WTC11 (cell line): ENCODE measurements around the gene HAUS2. TPM values are rescaled to one million over a fixed set of nuclear protein-coding genes. Genes with fewer than 3 reads are reported as not detected.

Experiments used
- ATAC-seq: fragments of 200-7000 bp; cut with Tn5 transposase; 2 replicates; pipeline ENCODE4 v1.10.0; 2021; ENCODE audit warnings: mild to moderate bottlenecking, moderate library complexity
- CTCF ChIA-PET: fragments of 300-600 bp; sonication (Branson Sonifier 250); formaldehyde crosslinking; loops from one replicate; lab custom pipeline; 2021; ENCODE audit warnings: antibody characterized with exemption; lab: Charles Lee
- POLR2A ChIA-PET: fragments of 350-600 bp; sonication (Branson Sonifier 250); formaldehyde crosslinking; loops from one replicate; lab custom pipeline; 2021; ENCODE audit warnings: antibody characterized with exemption; lab: Charles Lee
- DNase-seq: peaks from one replicate; pipeline ENCODE4 v3.0.0; 2021; ENCODE audit warnings: low spot score
- H3K27ac Mint-ChIP-seq: 2 replicates; pipeline ENCODE4 v1.8.0; 2021; ENCODE audit warnings: mixed read lengths
- H3K27me3 Mint-ChIP-seq: 2 replicates; pipeline ENCODE4 v1.8.0; 2021; ENCODE audit warnings: low read depth, mild to moderate bottlenecking, moderate library complexity, mixed read lengths
- H3K36me3 Mint-ChIP-seq: 2 replicates; pipeline ENCODE4 v1.8.0; 2021; ENCODE audit warnings: mixed read lengths
- H3K4me1 Mint-ChIP-seq: 2 replicates; pipeline ENCODE4 v1.8.0; 2022; ENCODE audit warnings: mixed read lengths
- H3K4me3 Mint-ChIP-seq: 2 replicates; pipeline ENCODE4 v1.8.0; 2021; ENCODE audit warnings: mild to moderate bottlenecking, moderate library complexity, mixed read lengths
- H3K9me3 Mint-ChIP-seq: 2 replicates; pipeline ENCODE4 v1.8.0; 2021; ENCODE audit warnings: mixed read lengths
- ATF1 ChIP-seq: sonication (generic); formaldehyde crosslinking; IDR thresholded peaks from 2 replicates; pipeline ENCODE4 v1.8.1; 2023; ENCODE audit warnings: mild to moderate bottlenecking, moderate library complexity, missing genetic modification reagents
- CBFB ChIP-seq: sonication (generic); formaldehyde crosslinking; IDR thresholded peaks from 2 replicates; pipeline ENCODE4 v1.8.1; 2022; ENCODE audit warnings: mild to moderate bottlenecking, low read depth, missing genetic modification reagents
- CTCF ChIP-seq: fragments of 200-600 bp; IDR thresholded peaks from 2 replicates; pipeline ENCODE4 v1.8.0; 2022; ENCODE audit warnings: antibody characterized with exemption
- ELF4 ChIP-seq: sonication (generic); formaldehyde crosslinking; IDR thresholded peaks from 2 replicates; pipeline ENCODE4 v1.8.1; 2022; ENCODE audit warnings: low read depth, mild to moderate bottlenecking, moderate library complexity, missing genetic modification reagents
- ETV6 ChIP-seq: sonication (generic); formaldehyde crosslinking; IDR thresholded peaks from 2 replicates; pipeline ENCODE4 v1.8.1; 2022; ENCODE audit warnings: mild to moderate bottlenecking, missing genetic modification reagents
- FOXJ3 ChIP-seq: sonication (generic); formaldehyde crosslinking; IDR thresholded peaks from 2 replicates; pipeline ENCODE4 v1.9.0; 2021; ENCODE audit warnings: missing genetic modification reagents, mild to moderate bottlenecking, borderline replicate concordance
- FOXP1 ChIP-seq: sonication (generic); formaldehyde crosslinking; IDR thresholded peaks from 2 replicates; pipeline ENCODE4 v1.8.0; 2022; ENCODE audit warnings: missing genetic modification reagents, mild to moderate bottlenecking, moderate library complexity, borderline replicate concordance
- GTF2I ChIP-seq: fragments of 250-450 bp; sonication (Bioruptor Pico); conservative IDR thresholded peaks from 2 replicates; pipeline ENCODE4 v1.4.0; 2021; ENCODE audit warnings: mild to moderate bottlenecking
- JAZF1 ChIP-seq: fragments of 250-450 bp; sonication (Bioruptor Pico); IDR thresholded peaks from 2 replicates; pipeline ENCODE4 v1.9.0; 2021; ENCODE audit warnings: moderate library complexity, mild to moderate bottlenecking, inconsistent platforms
- NFE2L1 ChIP-seq: sonication (generic); formaldehyde crosslinking; IDR thresholded peaks from 2 replicates; pipeline ENCODE4 v1.8.1; 2023; ENCODE audit warnings: missing genetic modification reagents
- NFYB ChIP-seq: sonication (generic); formaldehyde crosslinking; conservative IDR thresholded peaks from 2 replicates; pipeline ENCODE4 v1.8.0; 2022; ENCODE audit warnings: low read depth, missing genetic modification reagents
- RELA ChIP-seq: sonication (generic); formaldehyde crosslinking; IDR thresholded peaks from 2 replicates; pipeline ENCODE4 v1.8.1; 2022; ENCODE audit warnings: missing genetic modification reagents, mild to moderate bottlenecking, borderline replicate concordance
- SP1 ChIP-seq: sonication (generic); formaldehyde crosslinking; conservative IDR thresholded peaks from 2 replicates; pipeline ENCODE4 v1.8.1; 2022; ENCODE audit warnings: missing genetic modification reagents
- TEAD1 ChIP-seq: sonication (generic); formaldehyde crosslinking; IDR thresholded peaks from 2 replicates; pipeline ENCODE4 v1.8.0; 2022; ENCODE audit warnings: mild to moderate bottlenecking, missing genetic modification reagents
- TEAD4 ChIP-seq: sonication (generic); formaldehyde crosslinking; IDR thresholded peaks from 2 replicates; pipeline ENCODE4 v1.8.0; 2022; ENCODE audit warnings: mild to moderate bottlenecking, missing genetic modification reagents
- USF1 ChIP-seq: sonication (generic); formaldehyde crosslinking; IDR thresholded peaks from 2 replicates; pipeline ENCODE4 v1.8.0; 2022; ENCODE audit warnings: mild to moderate bottlenecking, missing genetic modification reagents
- ZBTB43 ChIP-seq: sonication (generic); formaldehyde crosslinking; IDR thresholded peaks from 2 replicates; pipeline ENCODE4 v1.8.1; 2023; ENCODE audit warnings: mild to moderate bottlenecking, missing genetic modification reagents
- ZNF138 ChIP-seq: sonication (generic); formaldehyde crosslinking; conservative IDR thresholded peaks from 2 replicates; pipeline ENCODE4 v1.8.1; 2022; ENCODE audit warnings: mild to moderate bottlenecking, moderate library complexity, missing genetic modification reagents
- ZNF263 ChIP-seq: sonication (generic); formaldehyde crosslinking; IDR thresholded peaks from 2 replicates; pipeline ENCODE4 v1.8.1; 2022; ENCODE audit warnings: low read depth, mild to moderate bottlenecking, moderate library complexity, missing genetic modification reagents
- ZNF281 ChIP-seq: sonication (generic); formaldehyde crosslinking; IDR thresholded peaks from 2 replicates; pipeline ENCODE4 v1.8.0; 2023; ENCODE audit warnings: mild to moderate bottlenecking, missing genetic modification reagents
- ZNF396 ChIP-seq: fragments of 250-450 bp; sonication (Bioruptor Pico); IDR thresholded peaks from 2 replicates; pipeline ENCODE4 v1.8.0; 2021; ENCODE audit warnings: mild to moderate bottlenecking, moderate library complexity, borderline replicate concordance
- ZNF425 ChIP-seq: fragments of 250-450 bp; sonication (Bioruptor Pico); conservative IDR thresholded peaks from 2 replicates; pipeline ENCODE4 v1.9.0; 2021; ENCODE audit warnings: mild to moderate bottlenecking
- total RNA-seq: library from RNA; stranded (reverse); gene quantifications from 3 replicates; pipeline ENCODE4 v1.2.3, GENCODE V29; 2021

Gene HAUS2
- total RNA-seq, 1 experiment from 2014 or later = 17.9 TPM

GRCh38 chr15:42502477-42502876 is 46.2 kb upstream of the HAUS2 start (continued):
- TF ChIP-seq ZNF281 (CRISPR knock-in tag) = no peak

GRCh38 chr15:42503825-42504224 is 44.8 kb upstream of the HAUS2 start:
- TF ChIP-seq ELF4 (no peak), NFE2L1 (CRISPR knock-in tag) (no peak), FOXJ3 (CRISPR knock-in tag) (no peak), ZNF138 (CRISPR knock-in tag) (no peak), FOXP1 (CRISPR knock-in tag) (no peak), ATF1 (CRISPR knock-in tag) (no peak), JAZF1 (CRISPR knock-in tag) (no peak), ZNF425 (CRISPR knock-in tag) (no peak), ZNF396 (no peak), ETV6 (CRISPR knock-in tag) (no peak), CTCF (no peak), ZBTB43 (CRISPR knock-in tag) (no peak), CBFB (CRISPR knock-in tag) (no peak), TEAD1 (CRISPR knock-in tag) (no peak), ZNF263 (CRISPR knock-in tag) (no peak), SP1 (CRISPR knock-in tag) (no peak)
- ATAC-seq (no peak), DNase-seq (no peak)
- CTCF ChIA-PET = no interaction called here
- POLR2A ChIA-PET = no interaction called here
- H3K27me3 Mint-ChIP-seq = no peaks in the 10 kb centered on the region
- H3K36me3 Mint-ChIP-seq = no peaks in the 10 kb centered on the region
- H3K4me1 Mint-ChIP-seq = peaks cover 27% of the 10 kb centered on the region
- H3K4me3 Mint-ChIP-seq = no peak overlapping the region
- no peaks in the 10 kb centered on the region for H3K9me3 Mint-ChIP-seq
- H3K27ac Mint-ChIP-seq = no peak overlapping the region

GRCh38 chr15:42504631-42505030 is 44.0 kb upstream of the HAUS2 start:
- Mint-ChIP-seq H3K27ac (peak overlapping the region; percentile 89; the same call in 1 of the 2 replicates), H3K4me3 (no peak overlapping the region), H3K36me3 (no peaks in the 10 kb centered on the region), H3K27me3 (no peaks in the 10 kb centered on the region), H3K9me3 (no peaks in the 10 kb centered on the region), H3K4me1 (peaks cover 21% of the 10 kb centered on the region)
- ChIA-PET CTCF (no interaction called here), POLR2A (interaction anchor here (0.7 to 1.4 kb wide), 2 partner anchors 9 to 132 kb away, joined by 3 to 4 read pairs; partner anchors contain the start of gene SNAP23)
- DNase-seq = no peak
- TF ChIP-seq CTCF (no peak), TEAD4 (CRISPR knock-in tag) (no peak), USF1 (CRISPR knock-in tag) (no peak), GTF2I (CRISPR knock-in tag) (no peak), ZNF396 (no peak), RELA (no peak), NFYB (CRISPR knock-in tag) (no peak)
- no peak for ATAC-seq
